Retinal pigment epithelial cell (primary cell): ENCODE results near the gene SLC37A3.

Experiments used
- DNase-seq: peaks from one replicate; pipeline ENCODE4 v3.0.0-alpha.2; 2010; ENCODE audit warnings: low read depth
- H3K4me3 ChIP-seq: 2 replicates; pipeline ENCODE4 v1.5.1; 2011; ENCODE audit warnings: mild to moderate bottlenecking, low read length, control low read depth, moderate library complexity
- CTCF ChIP-seq: conservative IDR thresholded peaks from 2 replicates; pipeline ENCODE4 v1.5.1; 2011; ENCODE audit warnings: low read depth, low read length, control low read depth, inconsistent platforms

SLC37A3 gene

GRCh38 chr7:140400381-140400780 is 2.1 kb upstream of the SLC37A3 start:
- H3K4me3 ChIP-seq: no peak overlapping the region
- DNase-seq: no peak
- no peak for TF ChIP-seq CTCF

- TF ChIP-seq CTCF: no peak
- no peak overlapping the region for H3K4me3 ChIP-seq
- no peak for DNase-seq
Measured at GRCh38 chr7:140398821-140399220, 491 bp upstream of the SLC37A3 start.

- TF ChIP-seq CTCF: no peak
- no peak for DNase-seq
- H3K4me3 ChIP-seq: no peak overlapping the region
Measured at GRCh38 chr7:140393756-140394306, 4.5 kb downstream of the SLC37A3 start.

- DNase-seq: no peak
- TF ChIP-seq CTCF: no peak
- no peak overlapping the region for H3K4me3 ChIP-seq
Measured at GRCh38 chr7:140391634-140392033, 6.7 kb downstream of the SLC37A3 start.

- no peak overlapping the region for H3K4me3 ChIP-seq
- no peak for DNase-seq
- no peak for TF ChIP-seq CTCF
Measured at GRCh38 chr7:140390466-140391190, 7.7 kb downstream of the SLC37A3 start.

GRCh38 chr7:140390034-140390433 is 8.3 kb downstream of the SLC37A3 start:
- TF ChIP-seq CTCF: no peak
- H3K4me3 ChIP-seq: no peak overlapping the region
- no peak for DNase-seq

- no peak for TF ChIP-seq CTCF
- H3K4me3 ChIP-seq: no peak overlapping the region
- no peak for DNase-seq
Measured at GRCh38 chr7:140389445-140389844, 8.9 kb downstream of the SLC37A3 start.
